Mucosa of stomach (tissue), 1 donor: ENCODE data around the gene PAH.

ENCODE experiments used
- H3K27me3 ChIP-seq: one replicate; pipeline ENCODE4 v1.7.0; 2013; ENCODE audit warnings: mild to moderate bottlenecking, low read length; ENCODE audit not compliant: control insufficient read depth, insufficient read depth
- H3K36me3 ChIP-seq: one replicate; pipeline ENCODE4 v1.7.0; 2013; ENCODE audit warnings: low read length; ENCODE audit not compliant: control insufficient read depth, insufficient read depth
- H3K4me1 ChIP-seq: one replicate; pipeline ENCODE4 v1.7.0; 2013; ENCODE audit warnings: mild to moderate bottlenecking, low read length; ENCODE audit not compliant: control insufficient read depth, insufficient read depth
- H3K4me3 ChIP-seq: one replicate; pipeline ENCODE4 v1.7.0; 2013; ENCODE audit warnings: low read length
- H3K9ac ChIP-seq: one replicate; pipeline ENCODE4 v1.7.0; 2013; ENCODE audit warnings: mild to moderate bottlenecking, low read length, moderate library complexity
- H3K9me3 ChIP-seq: one replicate; pipeline ENCODE4 v1.7.0; 2013; ENCODE audit warnings: mild to moderate bottlenecking, low read length, moderate library complexity; ENCODE audit not compliant: control insufficient read depth
- donor health status: Pancreatic carcinoma.

Gene PAH

DNA sequence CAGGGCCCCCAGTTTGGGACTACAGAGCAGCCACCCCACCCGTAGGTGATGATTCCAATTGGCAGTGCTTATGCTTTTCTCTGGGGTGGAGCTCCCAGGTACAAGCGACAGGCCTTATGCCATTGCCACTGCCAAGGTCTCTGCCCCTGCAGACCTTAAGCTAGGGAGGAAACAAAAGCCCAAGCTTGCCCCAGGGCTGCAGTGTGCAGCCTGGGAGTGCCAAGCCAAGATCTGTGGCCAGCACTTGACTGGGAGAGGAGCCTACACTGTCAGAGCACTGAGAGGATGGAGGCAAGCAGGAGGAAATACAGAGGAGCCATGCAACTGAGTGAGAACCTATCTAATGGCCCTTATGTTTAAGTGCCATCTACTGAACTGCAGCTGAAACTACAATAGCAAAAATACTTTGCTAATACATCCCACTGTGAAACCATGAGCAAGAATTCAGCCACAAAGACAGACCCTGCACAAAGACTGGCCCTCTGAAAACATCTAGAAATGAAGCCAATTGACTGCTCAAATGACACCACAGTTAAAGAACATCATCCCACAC is 22.7 kb upstream of the PAH start:
- Histone ChIP-seq H3K9ac (no peak overlapping the region), H3K27me3 (no peaks in the 10 kb centered on the region), H3K9me3 (no peaks in the 10 kb centered on the region), H3K4me3 (no peak overlapping the region), H3K36me3 (no peaks in the 10 kb centered on the region), H3K4me1 (no peaks in the 10 kb centered on the region)

DNA sequence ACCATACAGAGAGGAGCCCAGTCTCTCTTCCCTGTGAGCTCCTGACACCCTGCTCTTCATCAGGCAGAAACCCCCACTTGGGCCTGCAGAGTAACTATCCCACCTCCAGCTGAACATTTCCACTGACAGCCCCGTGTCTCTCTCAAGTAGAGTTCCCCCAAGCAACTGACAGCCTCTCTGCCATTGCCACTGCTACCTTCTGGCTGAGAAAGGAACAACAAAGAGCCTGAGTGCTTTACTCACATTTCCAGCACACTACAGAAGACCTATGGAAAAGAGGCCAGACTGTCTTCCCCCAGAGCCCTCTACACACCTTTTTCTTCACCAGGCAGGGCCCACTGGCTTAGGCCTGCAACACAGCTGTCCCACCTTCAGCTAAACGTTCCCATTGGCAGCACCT is 22.0 kb upstream of the PAH start:
- H3K36me3 ChIP-seq: no peaks in the 10 kb centered on the region
- H3K4me3 ChIP-seq: no peak overlapping the region
- H3K27me3 ChIP-seq: no peaks in the 10 kb centered on the region
- H3K4me1 ChIP-seq: no peaks in the 10 kb centered on the region
- no peaks in the 10 kb centered on the region for H3K9me3 ChIP-seq
- no peak overlapping the region for H3K9ac ChIP-seq

DNA sequence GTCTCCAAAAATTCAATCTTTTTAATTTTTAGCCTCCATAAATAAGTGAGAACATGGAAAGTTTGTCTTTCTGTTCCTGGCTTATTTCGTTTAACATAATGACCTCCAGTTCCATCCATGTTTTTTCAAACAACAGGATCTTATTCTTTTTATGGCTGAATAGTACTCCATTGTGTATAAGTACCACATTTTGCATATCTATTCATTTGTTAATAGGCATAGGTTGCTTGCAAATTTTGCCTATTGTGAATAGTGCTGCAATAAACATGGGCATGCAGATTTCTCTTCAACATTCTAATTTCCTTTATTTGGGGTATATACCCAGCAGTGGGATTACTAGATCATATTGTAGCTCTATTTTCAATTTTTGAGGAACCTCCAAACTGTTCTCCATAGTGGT is 16.1 kb upstream of the PAH start:
- H3K9ac ChIP-seq: no peak overlapping the region
- H3K36me3 ChIP-seq: no peaks in the 10 kb centered on the region
- no peaks in the 10 kb centered on the region for H3K9me3 ChIP-seq
- H3K27me3 ChIP-seq: no peaks in the 10 kb centered on the region
- no peak overlapping the region for H3K4me3 ChIP-seq
- H3K4me1 ChIP-seq: no peaks in the 10 kb centered on the region

DNA sequence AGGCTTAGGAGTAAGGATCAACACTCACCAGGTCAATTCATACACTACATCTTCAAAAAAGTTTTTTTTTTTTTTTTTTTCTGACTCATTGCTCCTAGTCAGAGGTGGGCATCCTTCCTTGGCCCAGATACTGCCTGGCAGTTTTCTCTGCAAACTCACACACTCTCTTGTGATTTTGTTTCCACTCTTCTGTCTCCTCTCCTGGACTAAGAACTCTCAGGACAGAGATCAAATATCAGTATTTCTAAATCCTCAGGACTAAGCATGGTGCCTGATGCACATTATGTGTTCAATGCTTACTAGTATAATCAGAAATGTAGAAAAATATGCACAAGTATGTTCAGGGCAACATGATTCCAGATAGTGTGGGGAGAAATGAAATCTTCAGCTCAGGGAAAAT is 10.2 kb upstream of the PAH start:
- no peaks in the 10 kb centered on the region for H3K4me1 ChIP-seq
- no peaks in the 10 kb centered on the region for H3K9me3 ChIP-seq
- no peak overlapping the region for H3K4me3 ChIP-seq
- no peaks in the 10 kb centered on the region for H3K36me3 ChIP-seq
- no peak overlapping the region for H3K9ac ChIP-seq
- no peaks in the 10 kb centered on the region for H3K27me3 ChIP-seq

DNA sequence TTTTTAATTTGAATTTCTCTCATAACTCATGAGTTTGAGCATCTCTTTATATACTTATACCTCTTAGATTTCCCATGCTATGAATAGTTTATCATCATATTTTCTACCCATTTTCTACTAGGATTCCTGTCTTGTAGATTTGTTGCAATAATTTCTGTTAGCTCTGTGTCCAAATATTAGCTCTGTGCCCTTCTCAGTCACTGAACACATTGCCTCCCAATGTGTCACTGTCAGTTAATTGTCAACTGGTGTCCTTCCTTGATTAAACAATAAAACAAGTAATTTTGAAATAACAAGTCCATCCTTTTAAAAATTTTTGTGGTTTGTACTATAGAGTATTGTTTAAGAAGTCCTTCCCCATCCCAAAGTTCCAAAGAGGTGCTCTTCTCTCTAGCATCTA is 4.2 kb upstream of the PAH start:
- no peak overlapping the region for H3K4me3 ChIP-seq
- no peaks in the 10 kb centered on the region for H3K36me3 ChIP-seq
- H3K9ac ChIP-seq: no peak overlapping the region
- peaks cover 10% of the 10 kb centered on the region for H3K27me3 ChIP-seq
- no peaks in the 10 kb centered on the region for H3K9me3 ChIP-seq
- H3K4me1 ChIP-seq: no peaks in the 10 kb centered on the region

DNA sequence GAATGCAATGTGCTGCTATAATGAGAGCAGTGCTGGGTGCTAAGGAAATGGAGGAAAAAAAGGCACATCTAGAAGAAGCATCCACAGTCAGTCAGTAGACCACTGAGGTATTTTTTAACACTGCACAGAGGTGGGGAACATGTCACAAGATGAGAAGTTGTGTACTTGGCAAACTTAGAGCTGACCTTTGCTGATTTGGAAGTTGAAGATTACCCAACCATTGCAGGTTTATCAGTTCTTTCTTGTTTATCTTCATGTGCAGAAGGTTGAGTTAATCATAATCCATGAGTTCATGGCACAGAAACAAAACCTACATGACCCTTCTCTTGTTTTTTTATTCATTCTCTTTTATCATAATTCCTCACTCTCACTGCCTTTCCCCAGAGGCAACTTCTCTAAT is 3.2 kb upstream of the PAH start:
- peaks cover 10% of the 10 kb centered on the region for H3K27me3 ChIP-seq
- H3K4me1 ChIP-seq: no peaks in the 10 kb centered on the region
- H3K9me3 ChIP-seq: no peaks in the 10 kb centered on the region
- no peaks in the 10 kb centered on the region for H3K36me3 ChIP-seq
- no peak overlapping the region for H3K4me3 ChIP-seq
- H3K9ac ChIP-seq: no peak overlapping the region

DNA sequence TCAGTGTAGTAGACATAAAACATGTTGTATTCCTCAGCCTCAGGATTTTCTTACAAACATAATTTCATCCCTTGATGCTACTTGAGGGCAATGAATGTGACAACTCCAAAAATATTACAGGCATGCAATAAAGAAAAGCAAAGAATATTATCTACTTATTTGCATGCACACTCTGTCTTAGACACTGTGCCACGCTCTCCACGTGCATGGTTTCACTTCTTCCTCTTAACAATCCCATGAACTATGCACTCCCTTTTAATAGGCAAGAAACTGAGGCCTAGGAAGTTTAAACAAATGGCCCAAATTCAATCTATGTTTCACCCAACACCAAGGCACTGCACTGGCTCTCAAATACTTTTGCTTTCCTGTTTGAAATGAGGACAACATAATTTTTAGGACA is 1.8 kb upstream of the PAH start:
- Histone ChIP-seq H3K4me3 (no peak overlapping the region), H3K27me3 (peaks cover 10% of the 10 kb centered on the region), H3K36me3 (no peaks in the 10 kb centered on the region), H3K4me1 (no peaks in the 10 kb centered on the region), H3K9ac (no peak overlapping the region), H3K9me3 (no peaks in the 10 kb centered on the region)

DNA sequence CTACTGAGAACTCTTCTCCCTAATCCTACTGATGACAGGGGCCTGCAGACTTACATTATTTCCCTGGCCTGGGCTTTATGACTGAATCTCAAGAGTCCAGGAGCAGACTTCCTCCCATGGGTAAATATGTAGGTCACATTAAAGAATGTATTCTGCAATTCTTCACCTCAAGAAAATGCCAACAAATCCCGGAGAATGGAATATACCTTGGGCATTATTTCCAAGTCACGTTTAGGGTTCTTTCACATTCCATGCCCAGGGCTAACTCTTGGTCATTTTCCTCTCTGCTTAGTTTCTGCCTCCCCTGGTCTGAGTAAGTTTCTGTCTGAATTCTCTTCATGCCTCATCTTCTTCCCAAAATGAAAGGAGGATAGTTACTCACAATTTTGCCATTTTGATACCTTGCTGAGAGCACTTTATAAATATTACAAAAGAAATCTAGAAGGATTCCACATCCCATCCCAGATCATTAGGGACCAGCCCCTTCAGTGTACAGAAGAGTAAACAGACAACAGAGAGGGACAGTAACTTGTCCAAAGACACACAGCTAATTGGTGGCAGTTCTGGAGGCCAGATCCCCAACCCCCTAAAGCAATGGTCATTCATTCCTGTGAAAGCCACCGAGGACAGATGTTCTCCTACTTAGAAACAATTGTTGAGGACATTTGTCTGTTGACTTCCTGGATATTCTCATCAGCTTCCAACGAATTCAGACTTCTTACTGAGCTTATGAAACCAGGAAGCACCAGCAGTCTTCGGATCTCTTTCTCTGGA is 605 bp downstream of the PAH start:
- Histone ChIP-seq H3K9me3 (no peaks in the 10 kb centered on the region), H3K36me3 (no peaks in the 10 kb centered on the region), H3K4me1 (no peaks in the 10 kb centered on the region), H3K4me3 (no peak overlapping the region), H3K9ac (peak overlapping the region; percentile 4), H3K27me3 (peaks cover 10% of the 10 kb centered on the region)

DNA sequence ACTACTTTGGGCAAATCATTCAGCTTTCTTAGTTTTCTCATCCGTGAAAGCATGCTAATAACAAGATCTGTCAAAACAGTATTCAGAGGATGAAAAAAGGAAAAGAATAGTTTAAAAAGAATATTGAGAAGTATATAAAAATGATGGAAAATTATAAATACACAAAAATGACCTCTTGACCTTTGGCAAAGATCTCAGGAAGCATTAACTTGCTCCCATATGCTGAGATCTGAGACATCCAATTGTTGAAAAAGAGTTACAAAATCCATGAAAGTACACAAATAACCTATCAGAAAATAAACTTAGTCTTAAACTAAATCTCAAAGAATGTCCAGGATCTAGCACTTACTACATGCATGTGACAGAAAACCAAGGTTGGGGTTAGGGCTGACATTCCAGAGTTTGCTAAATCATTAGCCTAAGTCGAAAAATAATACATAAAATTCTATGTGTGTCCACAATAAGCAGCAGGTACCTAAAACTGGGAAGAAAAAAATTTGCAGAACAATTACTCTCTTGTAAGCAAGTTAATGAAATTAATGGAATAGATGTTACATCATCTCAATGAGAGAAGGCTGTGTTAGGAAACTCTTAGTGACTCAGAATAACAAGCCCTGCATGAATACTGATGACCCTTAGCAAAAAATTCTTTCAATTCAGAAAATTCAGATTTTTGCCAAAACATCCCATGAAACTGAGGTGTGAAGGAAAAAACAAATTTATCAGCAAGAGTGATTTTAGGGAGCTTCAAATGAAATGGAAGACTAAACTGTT is 3.4 kb downstream of the PAH start:
- H3K4me3 ChIP-seq: no peak overlapping the region
- H3K27me3 ChIP-seq: peaks cover 10% of the 10 kb centered on the region

DNA sequence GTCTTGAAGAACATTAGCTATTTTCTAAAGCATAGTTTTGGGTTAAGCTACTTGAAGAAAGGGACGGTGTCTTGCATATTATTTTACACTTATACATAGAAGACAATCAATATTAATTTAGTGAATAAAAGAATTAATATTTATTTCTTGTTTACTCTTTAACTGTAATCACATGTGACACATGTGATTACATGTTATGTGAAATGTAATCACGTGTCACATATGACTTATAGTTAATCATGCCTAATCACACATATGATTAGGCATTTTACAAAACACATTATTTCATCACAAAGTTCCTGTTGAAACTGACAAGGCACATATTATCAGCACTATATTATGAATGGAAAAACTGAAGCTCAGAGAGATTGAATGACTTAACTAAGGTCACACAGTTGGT is 4.8 kb downstream of the PAH start:
- H3K9ac ChIP-seq: no peak overlapping the region
- peaks cover 5% of the 10 kb centered on the region for H3K27me3 ChIP-seq
- no peaks in the 10 kb centered on the region for H3K36me3 ChIP-seq
- no peaks in the 10 kb centered on the region for H3K4me1 ChIP-seq
- H3K9me3 ChIP-seq: no peaks in the 10 kb centered on the region
- H3K4me3 ChIP-seq: no peak overlapping the region

More for the DNA sequence above, 3.4 kb downstream of the PAH start:
- Histone ChIP-seq H3K9me3 (no peaks in the 10 kb centered on the region), H3K9ac (no peak overlapping the region), H3K36me3 (no peaks in the 10 kb centered on the region), H3K4me1 (no peaks in the 10 kb centered on the region)

- H3K4me3 ChIP-seq: no peak overlapping the region
These were observed 5.7 kb downstream of the PAH start for GRCh38 chr12:102911320-102911719.

GRCh38 chr12:102910792-102911191 is 6.3 kb downstream of the PAH start:
- no peak overlapping the region for H3K4me3 ChIP-seq
- H3K9ac ChIP-seq: no peak overlapping the region
- no peaks in the 10 kb centered on the region for H3K36me3 ChIP-seq
- H3K4me1 ChIP-seq: no peaks in the 10 kb centered on the region
- no peaks in the 10 kb centered on the region for H3K27me3 ChIP-seq
- no peaks in the 10 kb centered on the region for H3K9me3 ChIP-seq

More at GRCh38 chr12:102911320-102911719, 5.7 kb downstream of the PAH start:
- Histone ChIP-seq H3K27me3 (no peaks in the 10 kb centered on the region), H3K36me3 (no peaks in the 10 kb centered on the region), H3K9me3 (no peaks in the 10 kb centered on the region), H3K4me1 (no peaks in the 10 kb centered on the region), H3K9ac (no peak overlapping the region)
